MM.1S (cell line): ENCODE measurements around the gene PMEPA1.

Source experiments
- DNase-seq: peaks from one replicate; pipeline ENCODE4 v3.0.0-alpha.2; 2015
- H2AFZ ChIP-seq: fragments of 300-600 bp; sonication (generic); 2 replicates; pipeline ENCODE4 v1.6.0; 2016; ENCODE audit warnings: antibody characterized with exemption, low read length
- H3F3A ChIP-seq: fragments of 300-600 bp; sonication (generic); 2 replicates; pipeline ENCODE4 v1.6.1; 2016; ENCODE audit warnings: mild to moderate bottlenecking, antibody characterized with exemption, low read length, moderate library complexity, mixed read lengths; ENCODE audit not compliant: insufficient read depth
- H3K27ac ChIP-seq: fragments of 300-600 bp; sonication (generic); 2 replicates; pipeline ENCODE4 v1.5.1; 2016; ENCODE audit warnings: mild to moderate bottlenecking, low read length
- H3K27me3 ChIP-seq: fragments of 300-600 bp; sonication (generic); replicated peaks from 2 replicates; pipeline ENCODE4 v1.6.0; 2016; ENCODE audit warnings: low read length; ENCODE audit not compliant: insufficient read depth
- H3K36me3 ChIP-seq: fragments of 300-600 bp; sonication (generic); replicated peaks from 2 replicates; pipeline ENCODE4 v1.6.1; 2016; ENCODE audit warnings: mild to moderate bottlenecking, low read length, mixed read lengths; ENCODE audit not compliant: insufficient read depth
- H3K4me1 ChIP-seq: fragments of 300-600 bp; sonication (generic); 2 replicates; pipeline ENCODE4 v1.6.1; 2016; ENCODE audit warnings: low read length, mixed read lengths
- H3K4me2 ChIP-seq: fragments of 300-600 bp; sonication (generic); 2 replicates; pipeline ENCODE4 v1.6.0; 2016; ENCODE audit warnings: low read depth, low read length
- H3K4me3 ChIP-seq: fragments of 300-600 bp; sonication (generic); 2 replicates; pipeline ENCODE4 v1.5.1; 2016; ENCODE audit warnings: low read length, mixed read lengths
- H3K79me2 ChIP-seq: fragments of 300-600 bp; sonication (generic); 2 replicates; pipeline ENCODE4 v1.6.1; 2016; ENCODE audit warnings: mixed run types, low read length, mixed read lengths
- H3K9ac ChIP-seq: fragments of 300-600 bp; sonication (generic); 2 replicates; pipeline ENCODE4 v1.6.1; 2016; ENCODE audit warnings: low read length, mixed read lengths
- H3K9me2 ChIP-seq: fragments of 300-600 bp; sonication (generic); replicated peaks from 2 replicates; pipeline ENCODE4 v1.6.1; 2016; ENCODE audit warnings: mild to moderate bottlenecking, low read length, mixed read lengths; ENCODE audit not compliant: insufficient read depth
- H3K9me3 ChIP-seq: fragments of 300-600 bp; sonication (generic); replicated peaks from 2 replicates; pipeline ENCODE4 v1.6.1; 2016; ENCODE audit warnings: mild to moderate bottlenecking, low read length, mixed read lengths; ENCODE audit not compliant: insufficient read depth
- H4K20me1 ChIP-seq: fragments of 300-600 bp; sonication (generic); 2 replicates; pipeline ENCODE4 v1.6.1; 2016; ENCODE audit warnings: mild to moderate bottlenecking, low read length, moderate library complexity, mixed read lengths; ENCODE audit not compliant: insufficient read depth
- CTCF ChIP-seq: fragments of 300-600 bp; sonication (generic); IDR thresholded peaks from 2 replicates; pipeline ENCODE4 v1.5.1; 2016; ENCODE audit warnings: antibody characterized with exemption, low read length, mixed read lengths
- EZH2 ChIP-seq: fragments of 300-600 bp; sonication (generic); optimal IDR thresholded peaks from 2 replicates; pipeline ENCODE3; 2017; ENCODE audit warnings: low read depth, mild to moderate bottlenecking, antibody characterized with exemption, low read length, mixed read lengths
- EZH2phosphoT487 ChIP-seq: fragments of 300-600 bp; sonication (generic); IDR thresholded peaks from 2 replicates; pipeline ENCODE4 v1.6.1; 2018; ENCODE audit warnings: antibody characterized with exemption, low read length

Gene PMEPA1

GRCh38 chr20:57685146-57685758 is 24.6 kb downstream of the PMEPA1 start:
- no peak for DNase-seq
- no peaks in the 10 kb centered on the region for H3K36me3 ChIP-seq
- H3K4me3 ChIP-seq = no peak overlapping the region
- H3K27me3 ChIP-seq = no peaks in the 10 kb centered on the region
- H3K27ac ChIP-seq = no peak overlapping the region
- no peaks in the 10 kb centered on the region for H4K20me1 ChIP-seq
- H3K9me3 ChIP-seq = no peaks in the 10 kb centered on the region
- H3K4me2 ChIP-seq = no peak overlapping the region
- H3K4me1 ChIP-seq = peaks cover 34% of the 10 kb centered on the region
- H3K9me2 ChIP-seq = no peaks in the 10 kb centered on the region
- H3K79me2 ChIP-seq = no peaks in the 10 kb centered on the region
- TF ChIP-seq EZH2 (no peak), EZH2phosphoT487 (no peak), CTCF (no peak)
- no peak overlapping the region for H3K9ac ChIP-seq
- peaks cover 38% of the 10 kb centered on the region for H3F3A ChIP-seq
- H2AFZ ChIP-seq = no peak overlapping the region

- no peaks in the 10 kb centered on the region for H3K9me2 ChIP-seq
- no peaks in the 10 kb centered on the region for H3K27me3 ChIP-seq
- no peaks in the 10 kb centered on the region for H3K79me2 ChIP-seq
- H3K9me3 ChIP-seq = no peaks in the 10 kb centered on the region
- no peak for DNase-seq
- peaks cover 39% of the 10 kb centered on the region for H3K4me1 ChIP-seq
- H3F3A ChIP-seq = peaks cover 43% of the 10 kb centered on the region
- H2AFZ ChIP-seq = no peak overlapping the region
- H3K4me3 ChIP-seq = no peak overlapping the region
- H3K36me3 ChIP-seq = no peaks in the 10 kb centered on the region
- no peak overlapping the region for H3K4me2 ChIP-seq
- TF ChIP-seq CTCF (no peak), EZH2phosphoT487 (no peak), EZH2 (no peak)
- H3K9ac ChIP-seq = no peak overlapping the region
- H4K20me1 ChIP-seq = no peaks in the 10 kb centered on the region
- no peak overlapping the region for H3K27ac ChIP-seq
Observed at GRCh38 chr20:57684808-57685140, 25.0 kb downstream of the PMEPA1 start.

- Histone ChIP-seq H3K79me2 (no peaks in the 10 kb centered on the region), H3K9me2 (no peaks in the 10 kb centered on the region), H3F3A (peaks cover 49% of the 10 kb centered on the region), H3K9ac (0 out of 2 replicates have a peak overlapping the region, but pooled peaks have one; percentile 83), H3K4me3 (no peak overlapping the region), H3K4me1 (peaks cover 46% of the 10 kb centered on the region), H3K4me2 (peak overlapping the region; percentile 93; the same call in 1 of the 2 replicates), H3K9me3 (no peaks in the 10 kb centered on the region), H3K27ac (peak overlapping the region; percentile 98; the same call in 1 of the 2 replicates), H3K36me3 (no peaks in the 10 kb centered on the region), H2AFZ (no peak overlapping the region), H3K27me3 (no peaks in the 10 kb centered on the region), H4K20me1 (no peaks in the 10 kb centered on the region)
- TF ChIP-seq CTCF (no peak), EZH2 (no peak), EZH2phosphoT487 (no peak)
- DNase-seq = no peak
Observed at GRCh38 chr20:57683881-57684807, 25.7 kb downstream of the PMEPA1 start.
